Fibroblast of peridontal ligament (primary cell): ENCODE measurements around the gene KCNMB1.

Experiments
- DNase-seq: peaks from one replicate; pipeline ENCODE4 v3.0.0-alpha.2; 2010; ENCODE audit errors: extremely low read depth

KCNMB1 gene

GRCh38 chr5:170339780-170340167 is 49.4 kb downstream of the KCNMB1 start:
- no peak for DNase-seq

DNA sequence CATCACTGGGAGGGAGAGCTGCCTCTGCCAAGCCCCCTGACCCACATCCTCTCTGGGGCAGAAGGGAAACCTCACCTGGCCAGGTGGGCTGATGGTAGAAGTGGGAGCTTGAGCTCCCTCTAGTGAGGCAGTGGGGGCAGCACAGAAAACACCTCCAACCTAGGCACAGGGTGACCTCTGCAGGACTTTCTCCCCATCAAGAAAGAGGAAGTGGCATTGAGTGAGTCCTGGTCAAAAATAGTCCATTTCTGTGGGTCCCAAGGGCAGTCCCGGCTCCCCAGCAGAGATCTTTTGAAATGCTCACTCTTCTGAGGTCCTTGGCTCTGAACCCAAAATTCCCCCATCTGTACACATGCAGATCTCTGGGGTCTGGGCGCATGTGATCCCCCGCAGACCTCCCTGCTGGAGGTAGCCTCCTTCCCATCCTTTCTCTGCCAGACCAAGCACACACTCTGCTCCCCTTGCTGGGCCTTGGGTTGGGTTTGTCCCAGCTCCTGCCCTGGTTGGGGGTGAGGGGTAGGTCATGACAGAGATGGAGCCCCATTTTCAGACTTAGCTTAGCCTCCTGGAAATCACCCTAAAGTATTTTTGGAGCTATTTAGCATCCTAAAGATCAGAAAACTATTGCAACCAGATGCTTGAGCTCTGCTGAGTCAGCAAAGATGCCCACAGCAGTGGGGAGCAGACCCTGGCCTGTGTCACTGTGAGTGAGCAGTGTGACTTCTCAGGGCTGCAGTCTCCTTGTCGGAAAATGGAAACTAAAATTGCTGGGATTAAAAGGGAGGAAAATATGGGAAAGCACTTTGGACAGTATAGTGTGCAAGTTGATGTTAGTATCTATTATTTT is 50.0 kb downstream of the KCNMB1 start:
- no peak for DNase-seq

DNA sequence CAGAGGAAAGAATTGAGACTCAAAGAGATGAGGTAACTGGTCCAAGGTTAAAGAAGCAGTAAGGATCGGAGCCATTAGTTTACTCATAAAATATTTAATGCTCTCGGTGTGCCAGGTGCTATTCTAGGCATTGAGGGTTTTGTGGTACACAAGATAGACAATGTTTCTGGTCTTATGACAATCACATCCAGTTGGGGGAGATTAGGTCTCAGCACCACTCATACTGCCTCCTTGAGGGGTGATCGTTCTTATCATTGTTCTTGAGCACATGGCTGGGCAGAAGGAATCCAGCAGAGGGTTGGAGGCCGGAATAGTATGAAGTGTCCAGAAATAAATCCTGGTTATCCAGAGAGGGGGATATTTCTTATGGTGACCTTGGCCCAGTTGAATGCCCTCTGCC is 50.9 kb downstream of the KCNMB1 start:
- no peak for DNase-seq

DNA sequence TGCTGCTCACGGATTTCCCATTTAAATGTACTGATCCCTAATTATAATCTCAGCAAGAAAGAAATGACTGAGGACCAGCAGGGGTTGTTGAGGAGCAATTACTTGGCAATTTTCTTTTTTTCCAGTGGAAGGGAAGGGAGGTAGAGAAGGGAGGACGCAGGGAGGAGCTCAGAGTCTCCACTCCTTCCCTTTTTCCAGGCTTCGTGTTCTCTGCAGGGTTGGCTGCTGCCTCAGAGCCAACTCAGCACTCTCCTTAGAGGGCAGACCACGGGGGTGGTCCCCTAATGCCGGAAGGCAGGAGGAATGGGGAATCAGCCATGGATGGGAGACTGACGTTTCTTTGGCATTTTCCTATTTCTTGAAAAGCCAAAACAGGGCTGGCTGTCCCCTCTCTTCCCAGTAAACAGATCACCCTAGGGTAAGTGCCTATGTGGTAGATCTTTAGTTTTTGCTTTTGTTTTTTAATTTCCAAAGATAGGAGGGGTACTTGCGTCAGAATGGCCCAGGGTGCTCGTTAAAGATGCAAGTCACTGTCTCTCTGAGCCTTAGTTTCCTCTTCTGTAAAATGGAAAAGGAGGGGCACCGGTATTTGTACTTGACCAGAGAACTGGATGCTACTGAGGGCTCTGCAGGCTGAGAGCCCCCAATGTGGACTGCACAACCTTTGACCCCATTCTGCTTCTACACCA is 52.0 kb downstream of the KCNMB1 start:
- no peak for DNase-seq

DNA sequence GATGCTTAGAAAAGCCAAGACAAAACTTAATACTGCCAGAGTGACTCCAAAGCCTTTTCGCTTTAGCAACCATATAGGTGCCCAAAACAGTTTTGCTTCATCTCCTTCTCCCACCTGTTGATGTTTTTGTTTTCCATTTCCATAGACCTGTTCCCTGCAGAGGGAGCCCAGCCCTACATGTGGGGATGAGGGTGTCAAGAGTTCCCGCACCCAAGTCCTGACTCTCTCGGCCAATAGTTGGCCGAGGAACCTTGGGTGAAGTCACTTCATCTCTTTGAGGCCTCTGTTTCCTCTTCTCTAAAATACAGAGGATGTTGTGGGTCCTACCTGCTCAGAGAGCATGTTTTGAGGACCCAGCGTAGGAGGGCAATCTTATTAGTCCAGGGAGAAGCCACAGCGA is 53.1 kb downstream of the KCNMB1 start:
- no peak for DNase-seq

GRCh38 chr5:170334626-170335025 is 54.5 kb downstream of the KCNMB1 start:
- no peak for DNase-seq

DNA sequence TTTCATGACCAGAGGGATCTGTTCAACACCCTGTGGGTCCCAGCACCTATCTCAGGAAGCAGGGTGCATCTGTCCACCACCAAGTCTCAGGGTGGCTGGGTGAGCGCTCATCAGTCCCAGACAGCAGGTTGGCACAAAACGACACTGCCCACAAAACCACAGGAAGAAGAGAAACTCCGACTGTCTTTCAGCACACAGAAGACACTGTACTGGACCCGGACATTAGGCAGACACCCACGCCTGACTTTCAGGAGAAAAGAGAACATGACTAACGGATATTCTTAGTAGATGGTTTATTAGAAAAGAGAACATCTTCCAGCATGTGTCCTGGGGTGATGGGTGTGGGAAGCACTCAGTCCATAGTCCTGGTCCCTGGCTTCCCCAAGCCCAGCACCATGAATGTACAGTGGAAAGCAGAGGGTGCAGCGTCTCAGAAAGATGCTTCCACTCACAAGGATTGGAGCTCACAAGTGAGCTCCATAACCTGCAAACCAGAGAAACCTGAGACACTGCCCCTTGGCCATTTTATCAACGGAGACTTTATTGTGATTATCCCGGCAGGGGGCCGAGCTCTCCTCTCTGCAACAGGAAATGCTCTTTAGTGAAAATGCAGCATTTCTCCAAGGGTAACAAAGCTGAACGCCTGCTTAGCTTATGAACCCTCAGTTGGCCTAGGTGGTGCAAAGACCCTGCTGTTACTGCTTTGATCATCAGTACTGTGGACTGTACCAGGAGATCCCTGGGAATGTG is 55.8 kb downstream of the KCNMB1 start:
- no peak for DNase-seq

- no peak for DNase-seq
Observed at GRCh38 chr5:170332058-170332457, 57.1 kb downstream of the KCNMB1 start.

GRCh38 chr5:170330568-170331054 is 58.6 kb downstream of the KCNMB1 start:
- no peak for DNase-seq

DNA sequence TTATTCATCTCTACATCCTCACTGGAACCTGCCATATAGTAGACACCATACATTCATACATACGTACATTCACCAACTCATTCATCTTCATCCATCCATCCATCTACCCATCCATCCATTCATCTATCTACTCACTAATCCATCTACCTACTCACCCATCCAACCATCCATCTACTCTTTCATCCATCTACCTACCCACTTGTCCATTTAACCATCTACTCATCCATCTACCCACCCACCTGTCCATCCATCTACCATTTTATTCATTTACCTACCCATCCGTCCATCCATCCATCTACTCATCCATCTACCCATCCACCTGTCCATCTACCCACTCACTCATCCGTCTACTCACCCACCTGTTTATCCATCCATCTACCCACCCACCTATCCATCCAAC is 59.6 kb downstream of the KCNMB1 start:
- DNase-seq: no peak

GRCh38 chr5:170327829-170328228 is 61.3 kb downstream of the KCNMB1 start:
- DNase-seq: no peak

DNA sequence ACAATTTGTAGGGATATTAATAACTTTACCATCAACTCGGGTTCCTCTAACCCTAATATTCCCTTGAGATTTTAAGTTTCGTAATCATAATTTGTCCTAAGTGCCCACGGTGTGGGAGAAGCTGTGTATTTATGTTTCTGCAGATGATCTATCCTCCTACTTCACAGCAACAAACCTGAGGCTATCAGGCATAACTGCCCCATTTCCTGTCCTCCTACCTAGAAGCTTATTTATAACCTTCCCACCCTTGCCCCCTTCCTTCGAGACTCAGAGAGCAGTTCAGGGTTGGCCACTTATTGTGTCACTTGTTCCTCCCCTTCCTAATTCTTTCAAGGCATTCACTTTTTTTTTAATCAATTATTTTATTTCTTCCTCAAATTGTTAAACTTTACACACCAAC is 62.0 kb downstream of the KCNMB1 start:
- DNase-seq: no peak
